Upper lobe of right lung (tissue), 1 donor: ENCODE results near the gene NUP210. TPM values are rescaled to one million over a fixed set of nuclear protein-coding genes. Genes with fewer than 3 reads are reported as not detected.
A peak's percentile ranks its signal among the peaks of the same experiment; 100 is the strongest.

Experiments
- ATAC-seq: fragments of 200-7000 bp; cut with Tn5 transposase; one replicate; pipeline ENCODE4 v1.9.1; 2020; ENCODE audit warnings: mild to moderate bottlenecking, moderate library complexity
- DNase-seq: peaks from one replicate; pipeline ENCODE4 v3.0.0-alpha.2; 2020
- H3K27ac ChIP-seq: fragments of 200-600 bp; one replicate; pipeline ENCODE4 v1.8.0; 2022
- H3K27me3 ChIP-seq: fragments of 200-600 bp; one replicate; pipeline ENCODE4 v1.8.0; 2022; ENCODE audit warnings: mild to moderate bottlenecking
- H3K36me3 ChIP-seq: fragments of 200-600 bp; one replicate; pipeline ENCODE4 v1.8.0; 2022
- H3K4me1 ChIP-seq: fragments of 200-600 bp; one replicate; pipeline ENCODE4 v1.8.0; 2022
- H3K4me3 ChIP-seq: fragments of 200-600 bp; one replicate; pipeline ENCODE4 v1.8.0; 2022; ENCODE audit warnings: mild to moderate bottlenecking
- H3K9me3 ChIP-seq: fragments of 200-600 bp; one replicate; pipeline ENCODE4 v1.8.0; 2022
- CTCF ChIP-seq: fragments of 200-600 bp; IDR thresholded peaks from one replicate; pipeline ENCODE4 v1.8.0; 2022; ENCODE audit warnings: antibody characterized with exemption
- intact Hi-C: fragments of 100-400 bp; cut with DNase I; formaldehyde crosslinking; loops from one replicate; pipeline ENCODE4 v1.11.0; 2022
- total RNA-seq: library from RNA; stranded (reverse); fragmentation: NEBNext Ultra II Directional; extraction: Animal tissue kit (Norgen Biotek cat#: 25700); gene quantifications from one replicate; pipeline ENCODE4 v1.2.1, GENCODE V29; 2021
- donor health status: DM: no; HTN: yes; CAD: no; lungs with severe emphysema.

NUP210 gene
- total RNA-seq, 1 donor from 2014 or later: 19.8 TPM

- Histone ChIP-seq H3K36me3 (peaks cover 5% of the 10 kb centered on the region), H3K27ac (no peak overlapping the region)
- ATAC-seq: peak; percentile 32
Observed at GRCh38 chr3:13346481-13347389, 73.4 kb downstream of the NUP210 start.

GRCh38 chr3:13345772-13346171, 74.3 kb downstream of the NUP210 start:
- H3K27ac ChIP-seq: no peak overlapping the region
- DNase-seq (no peak), ATAC-seq (no peak)
- no peak for TF ChIP-seq CTCF
- H3K4me1 ChIP-seq: no peaks in the 10 kb centered on the region
- no peaks in the 10 kb centered on the region for H3K9me3 ChIP-seq
- intact Hi-C loops: no loop called here
- H3K4me3 ChIP-seq: no peak overlapping the region
- H3K36me3 ChIP-seq: peaks cover 5% of the 10 kb centered on the region
- H3K27me3 ChIP-seq: no peaks in the 10 kb centered on the region

More at GRCh38 chr3:13346481-13347389, 73.4 kb downstream of the NUP210 start:
- TF ChIP-seq CTCF: no peak
- Histone ChIP-seq H3K4me1 (no peaks in the 10 kb centered on the region), H3K27me3 (no peaks in the 10 kb centered on the region), H3K9me3 (no peaks in the 10 kb centered on the region), H3K4me3 (no peak overlapping the region)
- DNase-seq: no peak
- intact Hi-C loops: no loop called here

- peaks cover 5% of the 10 kb centered on the region for H3K36me3 ChIP-seq
- TF ChIP-seq CTCF: no peak
- no peak overlapping the region for H3K4me3 ChIP-seq
- H3K9me3 ChIP-seq: no peaks in the 10 kb centered on the region
- no peak for DNase-seq
- no peaks in the 10 kb centered on the region for H3K4me1 ChIP-seq
- no peak overlapping the region for H3K27ac ChIP-seq
- intact Hi-C loops: no loop called here
- ATAC-seq: no peak
- no peaks in the 10 kb centered on the region for H3K27me3 ChIP-seq
Observed at GRCh38 chr3:13345284-13345683, 74.8 kb downstream of the NUP210 start.

GRCh38 chr3:13344663-13345062, 75.5 kb downstream of the NUP210 start:
- intact Hi-C loops: no loop called here
- no peak overlapping the region for H3K4me3 ChIP-seq
- H3K27ac ChIP-seq: no peak overlapping the region
- no peaks in the 10 kb centered on the region for H3K9me3 ChIP-seq
- H3K27me3 ChIP-seq: no peaks in the 10 kb centered on the region
- no peak for TF ChIP-seq CTCF
- no peaks in the 10 kb centered on the region for H3K4me1 ChIP-seq
- peaks cover 8% of the 10 kb centered on the region for H3K36me3 ChIP-seq
- ATAC-seq (no peak), DNase-seq (no peak)

GRCh38 chr3:13343601-13344000, 76.5 kb downstream of the NUP210 start:
- Histone ChIP-seq H3K27ac (no peak overlapping the region), H3K36me3 (peaks cover 14% of the 10 kb centered on the region), H3K4me3 (no peak overlapping the region), H3K27me3 (no peaks in the 10 kb centered on the region), H3K4me1 (no peaks in the 10 kb centered on the region), H3K9me3 (no peaks in the 10 kb centered on the region)
- TF ChIP-seq CTCF: no peak
- intact Hi-C loops: no loop called here
- ATAC-seq (no peak), DNase-seq (no peak)
